ENCODE measurements around the gene S100A16. TPM values are rescaled to one million over a fixed set of nuclear protein-coding genes. Genes with fewer than 3 reads are reported as not detected.
A peak's percentile ranks its signal among the peaks of the same experiment; 100 is the strongest.

S100A16 gene
- total and polyA plus RNA-seq, 9 of the 15 experiments (the other 6 are each of a cell fraction or from before 2014, with no cell fraction given): 1.6 to 6.9 (median 4.3) TPM

- CTCF ChIA-PET (ENCODE audit: low intra/inter-chr PET ratio): no interaction called here
- no peak for DNase-seq (ENCODE audit: extremely low read depth in 1 of 4, low spot score in 3 of 4)
Observed at GRCh38 chr1:153648000-153648643, 35.2 kb upstream of the S100A16 start.

More at GRCh38 chr1:153648000-153648643, 35.2 kb upstream of the S100A16 start:
- intact Hi-C loops (cut with micrococcal nuclease) (no loop called here), in situ Hi-C loops (cut with MboI) (no loop called here)
- 0 out of 2 replicates have a peak, but pooled peaks have one; percentile 16 for TF ChIP-seq ZNF586 (CRISPR knock-in tag; conservative IDR thresholded peaks at IDR 0.05)
- 0 out of 2 replicates have a peak, but pooled peaks have one; percentile 11 for TF ChIP-seq MYNN (IDR thresholded peaks at IDR 0.05)
- no peak for TF ChIP-seq MYNN (CRISPR knock-in tag; IDR thresholded peaks at IDR 0.05)
- no peak for TF ChIP-seq GTF2A2 (tag; IDR thresholded peaks at IDR 0.05)
- no peak for TF ChIP-seq TBL1XR1 (IDR thresholded peaks at IDR 0.05; ENCODE audit: low read length in 2 of 2)
- TF ChIP-seq CHCHD3 (CRISPR knock-in tag; IDR thresholded peaks at IDR 0.05): no peak
- TF ChIP-seq ETV5 (CRISPR knock-in tag; IDR thresholded peaks at IDR 0.05; ENCODE audit: low read depth): no peak
- TF ChIP-seq SOX6 (IDR thresholded peaks at IDR 0.05): no peak
- peak; percentile 54; the same call in 1 of the 2 replicates for TF ChIP-seq POLR2A (conservative IDR thresholded peaks at IDR 0.05)
- no peak for TF ChIP-seq HNRNPUL1 (IDR thresholded peaks at IDR 0.05; ENCODE audit: low read length)
- TF ChIP-seq POLR2AphosphoS2 (IDR thresholded peaks at IDR 0.05; ENCODE audit: low read length): 0 out of 2 replicates have a peak, but pooled peaks have one; percentile 68
- TF ChIP-seq E2F8 (IDR thresholded peaks at IDR 0.05; ENCODE audit: low read depth, partially characterized antibody): peak; percentile 21
- TF ChIP-seq ILF3 (IDR thresholded peaks at IDR 0.05; ENCODE audit: borderline replicate concordance): 0 out of 2 replicates have a peak, but pooled peaks have one; percentile 34
- TF ChIP-seq TAF9B (IDR thresholded peaks at IDR 0.05; ENCODE audit: partially characterized antibody): no peak
- no peak for TF ChIP-seq NFRKB (IDR thresholded peaks at IDR 0.05; ENCODE audit: low read depth)
- TF ChIP-seq SIX5 (IDR thresholded peaks at IDR 0.05; ENCODE audit: borderline replicate concordance in 1 of 2, insufficient read depth in 1 of 2, low read depth in 1 of 2, low read length in 2 of 2): no peak
- no peak for TF ChIP-seq PHF21A (IDR thresholded peaks at IDR 0.05; ENCODE audit: borderline replicate concordance, low read depth)
- no peak for TF ChIP-seq ZNF274 (IDR thresholded peaks at IDR 0.05; ENCODE audit: borderline replicate concordance, low read depth, low read length)
- TF ChIP-seq ZSCAN32 (CRISPR knock-in tag; IDR thresholded peaks at IDR 0.05): peak; percentile 46; the same call in 1 of the 2 replicates
- peak; percentile 64 for TF ChIP-seq POLR2G (IDR thresholded peaks at IDR 0.05; ENCODE audit: low read depth, low read length)
- TF ChIP-seq FOS (IDR thresholded peaks at IDR 0.05; ENCODE audit: extremely low read depth, insufficient read length): no peak
- Histone ChIP-seq H4K20me1 (replicated peaks; ENCODE audit: control insufficient read depth, insufficient read depth, low read length) (no peaks in the 10 kb centered on the region), H3K27me3 (ENCODE audit: control insufficient read depth in 2 of 2, insufficient read depth in 2 of 2, low read length in 2 of 2) (no peaks in the 10 kb centered on the region), H2AFZ (ENCODE audit: low read depth, low read length) (no peak overlapping the region), H3K9me1 (ENCODE audit: control insufficient read depth, insufficient read depth, low read length) (no peaks in the 10 kb centered on the region), H3K36me3 (ENCODE audit: control insufficient read depth, insufficient read depth, low read length) (peaks cover 41% of the 10 kb centered on the region), H3K9me3 (replicated peaks; ENCODE audit: control insufficient read depth, insufficient read depth, low read depth, low read length) (no peaks in the 10 kb centered on the region), H3K9ac (ENCODE audit: insufficient read depth in 1 of 2, low read depth in 2 of 2, low read length in 2 of 2) (peak overlapping the region in 1 of 2 experiments; percentile 32; a peak in 2 of 4 replicates), H3K27ac (ENCODE audit: extremely low read depth, low read depth, low read length) (no peak overlapping the region), H3K4me1 (replicated peaks in 1 of 2; ENCODE audit: control insufficient read depth in 2 of 2, insufficient read depth in 2 of 2, low read length in 2 of 2) (peaks cover 14% of the 10 kb centered on the region in 2 experiments), H3K4me3 (no peak overlapping the region), H3K79me2 (ENCODE audit: control insufficient read depth, insufficient read depth, low read length) (no peaks in the 10 kb centered on the region), H3K4me2 (ENCODE audit: insufficient read depth, low read length) (no peak overlapping the region)
- ATAC-seq (peak; percentile 10), FAIRE-seq (peak; percentile 15)
- no TSS peak for BruUV-seq (replicated peaks)
- POLR2A ChIA-PET: interaction anchor here (0.9 to 14.7 kb wide), 7 partner anchors 8 to 42 kb away, joined by 3 to 205 read pairs (median 8); partner anchors contain the start of genes CHTOP, S100A1, S100A13 and SNAPIN
- WGBS (ENCODE audit: insufficient coverage, low coverage, missing lambda C conversion rate): 75% methylated on average over 10 of the region's 10 CpGs

Measured in K562 (cell line).